HepG2 (cell line): ENCODE results near the gene MXD3. TPM values are rescaled to one million over a fixed set of nuclear protein-coding genes. Genes with fewer than 3 reads are reported as not detected.

Experiments used
- ATAC-seq: fragments of 200-7000 bp; cut with Tn5 transposase; 3 replicates; pipeline ENCODE4 v1.9.1; 2020; ENCODE audit warnings: mild to moderate bottlenecking, moderate library complexity
- BruUV-seq: library from RNA; stranded (reverse); fragments of 400-500 nt; replicated peaks from 2 replicates; lab custom pipeline; 2021; lab: Mats Ljungman, UMichigan
- CTCF ChIA-PET: fragments of 300-600 bp; formaldehyde crosslinking; extraction: SDS; loops from one replicate; lab custom pipeline; 2021; ENCODE audit warnings: low total read pairs, inconsistent platforms, low intra/inter-chr PET ratio; lab: Yijun Ruan, JAX
- POLR2A ChIA-PET: fragments of 350-600 bp; sonication (Branson Sonifier 250); formaldehyde crosslinking; loops from one replicate; lab custom pipeline; 2020; ENCODE audit warnings: antibody characterized with exemption, inconsistent platforms; lab: Yijun Ruan, JAX
- DNase-seq: peaks from one replicate; pipeline ENCODE4 v3.0.0-alpha.2; 2015; ENCODE audit warnings: low spot score
- FAIRE-seq: peaks from 3 replicates; lab custom pipeline; 2011; peaks lifted over from hg19 to GRCh38; lab: Jason Lieb, UNC
- H2AFZ ChIP-seq: one replicate; pipeline ENCODE4 v1.6.1; 2011; ENCODE audit warnings: low read length, inconsistent platforms
- H3K27ac ChIP-seq: fragments of 300-600 bp; 3 replicates; pipeline ENCODE4 v1.8.0; 2011; ENCODE audit warnings: mixed run types, mild to moderate bottlenecking, mixed read lengths, low read length, inconsistent platforms; ENCODE audit not compliant: insufficient read depth; ENCODE audit errors: extremely low read length
- H3K27me3 ChIP-seq, 2 experiments: fragments of 200-600 bp in 1 of 2; 2 replicates in 1 of 2; 3 replicates in 1 of 2; pipeline versions ENCODE4 v1.6.0 to v1.8.0; 2011; ENCODE audit warnings: low read length in 2 of 2, mild to moderate bottlenecking in 2 of 2, moderate library complexity in 2 of 2, inconsistent platforms in 1 of 2; ENCODE audit not compliant: insufficient read depth in 2 of 2, control insufficient read depth in 1 of 2
- H3K36me3 ChIP-seq, 2 experiments: fragments of 200-600 bp in 1 of 2; replicated peaks in 1 of 2; 2 replicates in 1 of 2; 3 replicates in 1 of 2; pipeline versions ENCODE4 v1.5.1 to v1.8.0; 2011; ENCODE audit warnings: low read length in 2 of 2, inconsistent platforms in 1 of 2; ENCODE audit not compliant: insufficient read depth in 2 of 2, control insufficient read depth in 1 of 2
- H3K4me1 ChIP-seq: 2 replicates; pipeline ENCODE4 v1.5.1; 2012; ENCODE audit warnings: low read length, inconsistent platforms; ENCODE audit not compliant: insufficient read depth
- H3K4me2 ChIP-seq: 2 replicates; pipeline ENCODE4 v1.6.0; 2011; ENCODE audit warnings: low read depth, low read length, inconsistent platforms
- H3K4me3 ChIP-seq, 3 experiments: fragments of 200-600 bp in 1 of 3; sonication (generic), shearing (Covaris generic) in 1 of 3; replicated peaks in 1 of 3; 2 replicates each; pipeline ENCODE4 v1.5.1; 2011 to 2016; ENCODE audit warnings: low read length in 3 of 3, inconsistent platforms in 2 of 3, low read depth in 2 of 3, mild to moderate bottlenecking in 2 of 3, control low read depth in 1 of 3, mixed read lengths in 1 of 3; ENCODE audit not compliant: insufficient read depth in 1 of 3
- H3K79me2 ChIP-seq: one replicate; pipeline ENCODE4 v1.6.1; 2011; ENCODE audit warnings: low read length, inconsistent platforms; ENCODE audit not compliant: insufficient read depth
- H3K9ac ChIP-seq: 2 replicates; pipeline ENCODE4 v1.6.0; 2011; ENCODE audit warnings: mild to moderate bottlenecking, low read depth, low read length, inconsistent platforms; ENCODE audit not compliant: insufficient read depth
- H3K9me3 ChIP-seq: 2 replicates; pipeline ENCODE4 v1.5.1; 2012; ENCODE audit warnings: mild to moderate bottlenecking, low read length
- H4K20me1 ChIP-seq: 2 replicates; pipeline ENCODE4 v1.6.0; 2011; ENCODE audit warnings: inconsistent platforms, mild to moderate bottlenecking, low read length, moderate library complexity; ENCODE audit not compliant: insufficient read depth
- AKAP8 ChIP-seq: sonication (generic); formaldehyde crosslinking; IDR thresholded peaks from 2 replicates; pipeline ENCODE4 v1.5.1; 2020; ENCODE audit warnings: mild to moderate bottlenecking, missing genetic modification reagents
- ARNT ChIP-seq: fragments of 450-650 bp; IDR thresholded peaks from 2 replicates; pipeline ENCODE4 v1.6.1; 2017
- CHCHD3 ChIP-seq: sonication (generic); formaldehyde crosslinking; IDR thresholded peaks from 2 replicates; pipeline ENCODE4 v1.8.0; 2022; ENCODE audit warnings: mild to moderate bottlenecking, missing genetic modification reagents, moderate library complexity
- DDIT3 ChIP-seq: sonication (generic); formaldehyde crosslinking; IDR thresholded peaks from 2 replicates; pipeline ENCODE4 v1.4.0; 2020; ENCODE audit warnings: mild to moderate bottlenecking, missing genetic modification reagents
- FLYWCH1 ChIP-seq: sonication (generic); formaldehyde crosslinking; IDR thresholded peaks from 2 replicates; pipeline ENCODE4 v1.8.1; 2023; ENCODE audit warnings: mild to moderate bottlenecking, missing genetic modification reagents
- KAT8 ChIP-seq: IDR thresholded peaks from 2 replicates; pipeline ENCODE4 v1.6.1; 2016; ENCODE audit warnings: missing genetic modification reagents, missing compliant biosample characterization
- KLF11 ChIP-seq: IDR thresholded peaks from 2 replicates; pipeline ENCODE4 v1.6.1; 2016; ENCODE audit warnings: missing compliant biosample characterization
- LCORL ChIP-seq, 2 experiments: fragments of 450-650 bp in 1 of 2; sonication (generic) in 1 of 2; formaldehyde crosslinking in 1 of 2; IDR thresholded peaks; 2 replicates each; pipeline versions ENCODE4 v1.5.0 to v1.6.1; 2017 to 2020; ENCODE audit warnings: antibody characterized with exemption in 1 of 2, missing genetic modification reagents in 1 of 2
- MAFF ChIP-seq: IDR thresholded peaks from 2 replicates; pipeline ENCODE4 v1.6.1; 2011; ENCODE audit warnings: low read depth, low read length, improper control_type of control experiment
- MAFK ChIP-seq, 2 experiments: IDR thresholded peaks in 1 of 2; conservative IDR thresholded peaks in 1 of 2; 2 replicates each; pipeline ENCODE4 v1.6.1; 2011; ENCODE audit warnings: improper control_type of control experiment in 2 of 2, low read length in 2 of 2
- NFE2L1 ChIP-seq: sonication (generic); formaldehyde crosslinking; IDR thresholded peaks from 2 replicates; pipeline ENCODE4 v1.4.0; 2020; ENCODE audit warnings: missing genetic modification reagents, mild to moderate bottlenecking, borderline replicate concordance
- NR1H2 ChIP-seq: sonication (generic); formaldehyde crosslinking; IDR thresholded peaks from 2 replicates; pipeline ENCODE4 v1.8.1; 2022; ENCODE audit warnings: low read depth, missing genetic modification reagents, borderline replicate concordance
- PPARG ChIP-seq: conservative IDR thresholded peaks from 2 replicates; pipeline ENCODE4 v1.6.1; 2016; ENCODE audit warnings: missing biosample characterization, missing genetic modification reagents
- RNF2 ChIP-seq: fragments of 450-650 bp; conservative IDR thresholded peaks from 2 replicates; pipeline ENCODE4 v1.6.1; 2016; ENCODE audit warnings: low read depth
- ZFP37 ChIP-seq: sonication (generic); formaldehyde crosslinking; IDR thresholded peaks from 2 replicates; pipeline ENCODE4 v1.4.0; 2020; ENCODE audit warnings: missing genetic modification reagents, borderline replicate concordance
- ZNF34 ChIP-seq: sonication (generic); formaldehyde crosslinking; IDR thresholded peaks from 2 replicates; pipeline ENCODE4 v1.4.0; 2020; ENCODE audit warnings: mild to moderate bottlenecking, missing genetic modification reagents, borderline replicate concordance
- ZNF563 ChIP-seq: sonication (generic); formaldehyde crosslinking; IDR thresholded peaks from 2 replicates; pipeline ENCODE4 v1.8.0; 2022; ENCODE audit warnings: mild to moderate bottlenecking, moderate library complexity, missing genetic modification reagents
- ZNF652 ChIP-seq: IDR thresholded peaks from 2 replicates; pipeline ENCODE4 v1.6.1; 2016; ENCODE audit warnings: low read depth, borderline replicate concordance
- WGBS: methylation state at CpG from one replicate; pipeline ENCODE4 v1.1.6; 2017; ENCODE audit warnings: low lambda C conversion rate; 5-methylcytosine and 5-hydroxymethylcytosine counted together
- in situ Hi-C: cut with HindIII; loops from 2 replicates; pipeline ENCODE4 v1.10.0; 2017; ENCODE audit warnings: low pct_unique_long_range_greater_than_20kb; ENCODE audit not compliant: extremely low pct_ligation_motif_present
- intact Hi-C: fragments of 100-400 bp; cut with micrococcal nuclease; formaldehyde crosslinking; loops from one replicate; pipeline ENCODE4 v1.10.0; 2022; ENCODE audit not compliant: unreplicated experiment
- polyA plus RNA-seq, 8 experiments: library from polyadenylated mRNA; depleted of rRNA in 3 of 8; stranded (reverse) in 7 of 8; unstranded in 1 of 8; fragments of >200 nt; fragmentation: Illumina TruSeq in 4 of 8; extraction: Trizol in 4 of 8; gene quantifications; 2 replicates each; pipeline versions ENCODE4 v1.2.1 to v1.2.3, GENCODE V29; 2011 to 2016; ENCODE audit warnings: low read depth in 4 of 8, missing spikeins in 1 of 8, mixed read lengths in 1 of 8; ENCODE audit not compliant: insufficient read depth in 1 of 8
- total RNA-seq, 5 experiments: library from RNA; depleted of rRNA; stranded (reverse); fragments of >200 nt; fragmentation: Illumina TruSeq; extraction: Trizol; gene quantifications; 2 replicates each; pipeline ENCODE4 v1.2.3, GENCODE V29; 2016; ENCODE audit warnings: low read depth in 1 of 5

The MXD3 gene
- total and polyA plus RNA-seq, 2 of the 13 experiments (the other 11 are each of a cell fraction or from before 2014, with no cell fraction given) = 10.5 to 12.8 TPM

DNA sequence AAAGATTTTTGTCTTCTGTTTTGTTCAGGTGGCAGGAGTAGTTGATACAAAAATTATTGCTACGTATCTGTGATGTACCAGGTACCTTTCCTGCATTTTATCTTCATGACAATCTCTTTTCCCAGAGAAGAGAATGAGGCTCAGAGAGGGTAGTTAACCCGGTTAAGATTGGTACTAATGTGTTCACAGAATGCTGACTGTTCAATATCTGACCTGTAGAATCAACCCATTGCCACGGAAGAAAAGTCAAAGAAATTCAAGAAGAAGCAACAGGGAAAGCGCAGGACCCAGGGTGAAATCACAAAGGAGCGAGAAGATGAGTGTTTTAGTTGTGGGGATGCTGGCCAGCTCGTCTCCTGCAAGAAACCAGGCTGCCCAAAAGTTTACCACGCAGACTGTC, 20.0 kb downstream of the MXD3 start:
- Histone ChIP-seq H3K4me1 (peaks cover 6% of the 10 kb centered on the region; the same call in 1 of the 2 replicates), H2AFZ (no peak overlapping the region), H3K4me2 (no peak overlapping the region), H3K27me3 (peaks cover 1 to 10% of the 10 kb centered on the region in 2 experiments; a peak in 3 of 5 replicates), H3K27ac (no peak overlapping the region), H3K9ac (no peak overlapping the region), H4K20me1 (no peaks in the 10 kb centered on the region), H3K4me3 (no peak overlapping the region), H3K79me2 (no peaks in the 10 kb centered on the region), H3K36me3 (no peaks in the 10 kb centered on the region), H3K9me3 (no peaks in the 10 kb centered on the region)
- TF ChIP-seq MAFF = peak; percentile 54; the same call in 1 of the 2 replicates
- peak; percentile 47 to 63 for TF ChIP-seq MAFK (conservative IDR thresholded peaks at IDR 0.05 in 1 of 2, IDR thresholded peaks at IDR 0.05 in 1 of 2; ENCODE audit: low read length in 2 of 2)
- TF ChIP-seq KLF11 (CRISPR knock-in tag) = no peak
- TF ChIP-seq NFE2L1 = no peak
- DNase-seq (no peak), ATAC-seq (no peak), FAIRE-seq (no peak)
- ChIA-PET POLR2A (no interaction called here), CTCF (no interaction called here)
- in situ Hi-C loops = no loop called here
- BruUV-seq = no TSS peak
- intact Hi-C loops = no loop called here
- WGBS = 37% methylated on average over 7 of the region's 7 CpGs

GRCh38 chr5:177290816-177291596, 20.7 kb downstream of the MXD3 start:
- Histone ChIP-seq H4K20me1 (no peaks in the 10 kb centered on the region), H3K36me3 (no peaks in the 10 kb centered on the region), H3K79me2 (no peaks in the 10 kb centered on the region), H3K4me1 (peaks cover 4% of the 10 kb centered on the region; the same call in 1 of the 2 replicates), H3K4me2 (no peak overlapping the region), H3K4me3 (no peak overlapping the region), H3K27ac (no peak overlapping the region)
- 40% methylated on average over 12 of the region's 12 CpGs for WGBS
- no peak for TF ChIP-seq FLYWCH1 (CRISPR knock-in tag)
- no peak for TF ChIP-seq LCORL (IDR thresholded peaks at IDR 0.05)
- no peak for TF ChIP-seq LCORL (CRISPR knock-in tag; IDR thresholded peaks at IDR 0.05)
- TF ChIP-seq ZFP37 (CRISPR knock-in tag) = no peak
- no peak for TF ChIP-seq DDIT3
- TF ChIP-seq ZNF563 (CRISPR knock-in tag) = no peak
- TF ChIP-seq RNF2 = no peak
- no peak for TF ChIP-seq AKAP8 (CRISPR knock-in tag)
- no peak for TF ChIP-seq ZNF652 (CRISPR knock-in tag)
- no peak for TF ChIP-seq PPARG (CRISPR knock-in tag)
- TF ChIP-seq NR1H2 (CRISPR knock-in tag) = no peak
- no peak for TF ChIP-seq CHCHD3
- TF ChIP-seq ZNF34 (CRISPR knock-in tag) = no peak
- TF ChIP-seq KAT8 (CRISPR knock-in tag) = no peak
- TF ChIP-seq ARNT = no peak
- TF ChIP-seq, all 625 proteins: peak for 0
- no peaks in the 10 kb centered on the region for H3K9me3 ChIP-seq
- ATAC-seq (no peak), FAIRE-seq (no peak), DNase-seq (no peak)
- CTCF ChIA-PET = no interaction called here
- intact Hi-C loops (loop anchor here (1.0 kb wide), 1 partner anchor 17 kb away; no protein-coding TSS in a partner anchor), in situ Hi-C loops (no loop called here)
- H3K27me3 ChIP-seq = peaks cover 1 to 10% of the 10 kb centered on the region in 2 experiments; a peak in 3 of 5 replicates
- H2AFZ ChIP-seq = no peak overlapping the region
- POLR2A ChIA-PET = no interaction called here
- no peak overlapping the region for H3K9ac ChIP-seq
- BruUV-seq = no TSS peak
